ENCODE data around the gene NYAP1. TPM values are rescaled to one million over a fixed set of nuclear protein-coding genes. Genes with fewer than 3 reads are reported as not detected.
"Not testable (repeated sequence)": the region's sequence is repeated elsewhere in the genome, so short reads cannot be mapped to it uniquely, and the experiment has no call there.

The NYAP1 gene
- total and polyA plus RNA-seq, 2 donors, result 0.24 to 0.66 TPM

DNA sequence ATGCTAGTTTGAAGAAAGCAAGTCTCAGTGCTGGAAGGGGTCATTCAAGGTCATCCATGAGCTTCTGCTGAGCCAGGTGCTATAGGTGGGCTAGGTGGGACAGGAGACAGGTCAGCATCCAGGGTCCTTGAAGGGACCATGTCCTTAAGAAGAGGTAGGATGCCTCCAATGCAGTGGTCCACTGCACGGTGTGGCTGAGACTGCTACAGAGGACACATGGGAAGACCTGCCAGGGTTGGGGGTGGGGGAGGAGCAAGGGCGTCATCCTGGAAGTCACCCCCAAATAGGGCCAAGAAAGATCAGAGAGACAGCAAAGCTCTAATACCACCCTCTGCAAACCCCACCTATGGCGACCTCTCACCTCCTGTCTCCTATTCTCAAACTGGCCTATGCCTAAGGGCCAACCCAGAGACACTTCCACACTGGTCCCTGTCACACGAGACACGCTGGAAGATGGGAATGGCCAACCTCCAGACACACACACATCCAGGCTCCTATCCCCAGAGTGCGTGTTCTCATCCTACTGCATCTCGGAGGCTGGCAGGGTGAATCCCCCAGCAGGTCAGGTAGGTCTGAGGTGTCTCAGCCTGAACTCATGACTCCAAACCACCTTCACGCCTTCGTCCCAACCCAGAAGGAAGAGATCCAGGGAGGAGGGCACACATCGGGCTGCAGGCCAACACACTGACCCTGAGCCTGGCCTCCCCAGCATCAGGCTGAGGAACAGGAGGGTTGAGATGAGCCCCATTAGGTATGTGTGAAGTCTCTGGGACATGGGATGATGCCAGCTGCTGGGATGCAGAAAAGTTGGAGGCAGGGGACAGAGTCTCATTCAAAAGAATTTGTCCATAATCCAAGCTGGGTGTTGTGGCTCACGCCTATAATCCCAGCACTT, 41.8 kb upstream of the NYAP1 start:
- Histone ChIP-seq H3K27me3 (ENCODE audit: control insufficient read depth in 2 of 2, insufficient read depth in 1 of 2, low read length in 1 of 2) (no peaks in the 10 kb centered on the region), H3K9me3 (ENCODE audit: control insufficient read depth in 2 of 2, insufficient read depth in 1 of 2, low read length in 1 of 2) (peaks cover 0 to 6% of the 10 kb centered on the region in 2 donors), H3K4me1 (ENCODE audit: control insufficient read depth in 2 of 2, insufficient read depth in 2 of 2, low read length in 2 of 2) (peaks cover 2 to 28% of the 10 kb centered on the region in 2 donors), H3K27ac (ENCODE audit: low read depth in 1 of 2, low read length in 1 of 2) (no peak overlapping the region), H3K36me3 (ENCODE audit: control insufficient read depth in 2 of 2, insufficient read depth in 2 of 2, low read length in 1 of 2) (no peaks in the 10 kb centered on the region), H3K4me3 (ENCODE audit: low read length in 2 of 2) (no peak overlapping the region)
- WGBS, result 98% methylated on average over 11 of the region's 11 CpGs
- DNase-seq (ENCODE audit: low read depth in 6 of 9, low spot score in 9 of 9), result no peak

DNA sequence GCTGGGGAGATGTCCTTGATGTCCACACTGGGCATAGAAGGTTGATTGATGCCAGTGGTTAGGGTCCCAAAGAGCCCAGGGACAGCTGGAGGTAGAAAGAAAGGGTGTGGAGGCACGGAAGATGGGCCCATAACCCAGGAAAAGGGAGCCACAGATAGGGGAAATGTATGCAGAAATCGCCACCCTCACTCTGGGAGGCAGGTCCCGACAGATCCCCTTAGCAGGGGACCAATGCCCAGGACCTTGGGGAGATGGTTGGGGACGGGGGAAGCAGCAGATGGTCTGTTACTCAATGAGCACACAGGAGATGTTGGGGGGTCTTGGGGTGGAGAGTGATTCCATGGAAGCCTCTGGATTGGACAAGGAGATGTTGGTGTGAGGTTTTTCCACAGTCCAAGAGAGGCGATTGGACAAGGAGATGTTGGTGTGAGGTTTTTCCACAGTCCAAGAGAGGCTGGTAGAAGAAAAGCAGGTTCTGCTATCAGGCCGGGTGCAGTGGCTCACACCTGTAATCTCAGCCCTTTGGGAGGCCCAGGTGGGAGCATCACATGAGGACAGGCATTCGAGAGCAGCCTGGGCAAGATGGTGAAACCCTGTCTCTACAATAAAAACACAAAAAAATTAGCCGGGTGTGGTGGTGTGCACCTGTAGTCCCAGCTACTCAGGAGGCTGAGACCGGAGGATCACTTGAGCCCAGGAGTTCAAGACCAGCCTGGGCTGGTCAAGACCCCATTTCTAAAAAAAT, 40.5 kb upstream of the NYAP1 start:
- peaks cover 0 to 6% of the 10 kb centered on the region in 2 donors for H3K9me3 ChIP-seq (ENCODE audit: control insufficient read depth in 2 of 2, insufficient read depth in 1 of 2, low read length in 1 of 2)
- no peaks in the 10 kb centered on the region for H3K27me3 ChIP-seq (ENCODE audit: control insufficient read depth in 2 of 2, insufficient read depth in 1 of 2, low read length in 1 of 2)
- no peak for DNase-seq (ENCODE audit: low read depth in 6 of 9, low spot score in 9 of 9)
- H3K4me3 ChIP-seq (ENCODE audit: low read length in 2 of 2), result no peak overlapping the region
- 97% methylated on average over 9 of the region's 9 CpGs for WGBS
- H3K36me3 ChIP-seq (ENCODE audit: control insufficient read depth in 2 of 2, insufficient read depth in 2 of 2, low read length in 1 of 2), result no peaks in the 10 kb centered on the region
- H3K27ac ChIP-seq (ENCODE audit: low read depth in 1 of 2, low read length in 1 of 2), result no peak overlapping the region
- H3K4me1 ChIP-seq (ENCODE audit: control insufficient read depth in 2 of 2, insufficient read depth in 2 of 2, low read length in 2 of 2), result peaks cover 2 to 25% of the 10 kb centered on the region in 2 donors

DNA sequence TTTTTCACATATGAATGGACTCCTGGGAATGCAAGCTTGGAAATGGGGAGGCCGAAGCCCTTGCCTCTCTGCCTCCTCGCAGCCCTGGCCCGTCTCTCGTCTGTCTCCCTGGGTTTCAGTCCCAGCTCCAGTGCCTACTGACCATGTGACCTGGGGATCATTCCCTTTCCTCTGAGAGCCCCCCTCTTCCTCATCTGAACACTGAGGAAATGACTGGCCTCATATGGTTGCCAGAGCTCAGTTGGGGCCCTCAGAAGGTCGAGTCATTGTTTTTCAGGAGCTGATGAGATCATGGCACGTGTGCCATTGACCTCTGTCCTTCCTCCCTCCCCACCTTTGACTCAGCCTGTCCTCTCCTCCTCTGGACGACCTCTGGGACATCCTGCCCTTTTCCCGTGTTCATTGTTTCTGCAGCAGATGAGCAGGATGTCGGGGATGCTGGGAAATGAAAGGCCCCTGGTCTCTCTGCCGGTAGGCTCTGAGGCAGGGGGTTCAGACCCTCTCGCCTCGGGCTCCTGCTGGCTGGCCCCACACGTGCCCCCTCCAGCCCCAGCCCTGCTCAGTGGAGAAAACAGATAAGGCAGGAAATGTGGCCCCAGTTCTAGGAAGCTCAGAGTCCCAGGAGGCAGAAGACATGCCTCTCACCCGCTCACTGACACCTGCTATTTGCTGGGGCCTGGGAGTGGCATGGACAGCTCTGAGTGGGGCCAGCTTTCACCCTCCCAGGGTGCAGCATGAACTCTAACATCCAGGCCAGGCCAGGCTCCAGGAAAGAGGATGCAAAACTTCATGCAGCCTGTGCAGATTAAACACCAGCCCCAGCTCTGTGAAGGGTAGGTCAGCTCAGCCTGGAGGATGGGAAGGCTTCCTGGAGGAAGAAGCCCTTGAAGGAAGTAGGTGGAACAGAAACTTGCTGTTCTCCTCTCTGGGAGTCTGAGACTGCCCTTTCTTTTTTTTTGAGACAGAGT, 39.1 kb upstream of the NYAP1 start:
- 48% methylated on average over 14 of the region's 14 CpGs for WGBS

DNA sequence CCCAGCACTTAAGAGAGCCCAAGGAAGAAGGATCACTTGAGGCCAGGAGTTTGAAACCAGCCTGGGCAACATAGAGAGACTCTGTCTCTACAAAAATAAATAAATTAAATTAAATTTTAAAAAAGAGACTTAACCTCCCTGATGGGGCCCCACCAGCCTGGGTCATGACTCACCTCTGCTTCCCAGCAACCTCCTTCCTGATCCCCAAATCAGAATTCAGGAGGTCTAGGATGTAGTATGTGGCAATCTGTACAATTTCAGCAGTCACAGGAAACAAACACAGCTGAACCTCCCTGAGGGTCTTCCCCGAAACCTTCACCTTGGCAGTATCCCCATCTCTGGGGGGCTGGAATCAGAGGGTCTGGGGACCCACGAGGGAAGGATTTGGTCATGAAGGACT, 37.7 kb upstream of the NYAP1 start:
- peaks cover 0 to 9% of the 10 kb centered on the region in 2 donors for H3K9me3 ChIP-seq (ENCODE audit: control insufficient read depth in 2 of 2, insufficient read depth in 1 of 2, low read length in 1 of 2)
- no peak overlapping the region for H3K4me3 ChIP-seq (ENCODE audit: low read length in 2 of 2)
- WGBS, result 92% methylated on average over 2 of the region's 2 CpGs
- H3K36me3 ChIP-seq (ENCODE audit: control insufficient read depth in 2 of 2, insufficient read depth in 2 of 2, low read length in 1 of 2), result no peaks in the 10 kb centered on the region
- no peak for DNase-seq (ENCODE audit: low read depth in 6 of 9, low spot score in 9 of 9)
- peaks cover 4 to 37% of the 10 kb centered on the region in 2 donors for H3K4me1 ChIP-seq (ENCODE audit: control insufficient read depth in 2 of 2, insufficient read depth in 2 of 2, low read length in 2 of 2)
- H3K27ac ChIP-seq (ENCODE audit: low read depth in 1 of 2, low read length in 1 of 2), result no peak overlapping the region
- H3K27me3 ChIP-seq (ENCODE audit: control insufficient read depth in 2 of 2, insufficient read depth in 1 of 2, low read length in 1 of 2), result no peaks in the 10 kb centered on the region

More for the DNA sequence above, 39.1 kb upstream of the NYAP1 start:
- Histone ChIP-seq H3K4me1 (ENCODE audit: control insufficient read depth in 2 of 2, insufficient read depth in 2 of 2, low read length in 2 of 2) (peaks cover 2 to 25% of the 10 kb centered on the region in 2 donors), H3K27me3 (ENCODE audit: control insufficient read depth in 2 of 2, insufficient read depth in 1 of 2, low read length in 1 of 2) (no peaks in the 10 kb centered on the region), H3K27ac (ENCODE audit: low read depth in 1 of 2, low read length in 1 of 2) (peak overlapping the region in 1 of 2 donors; percentile 61), H3K36me3 (ENCODE audit: control insufficient read depth in 2 of 2, insufficient read depth in 2 of 2, low read length in 1 of 2) (no peaks in the 10 kb centered on the region), H3K9me3 (ENCODE audit: control insufficient read depth in 2 of 2, insufficient read depth in 1 of 2, low read length in 1 of 2) (peaks cover 0 to 6% of the 10 kb centered on the region in 2 donors), H3K4me3 (ENCODE audit: low read length in 2 of 2) (no peak overlapping the region)
- DNase-seq (ENCODE audit: low read depth in 6 of 9, low spot score in 9 of 9), result peak in 1 of 9 donors; percentile 38

DNA sequence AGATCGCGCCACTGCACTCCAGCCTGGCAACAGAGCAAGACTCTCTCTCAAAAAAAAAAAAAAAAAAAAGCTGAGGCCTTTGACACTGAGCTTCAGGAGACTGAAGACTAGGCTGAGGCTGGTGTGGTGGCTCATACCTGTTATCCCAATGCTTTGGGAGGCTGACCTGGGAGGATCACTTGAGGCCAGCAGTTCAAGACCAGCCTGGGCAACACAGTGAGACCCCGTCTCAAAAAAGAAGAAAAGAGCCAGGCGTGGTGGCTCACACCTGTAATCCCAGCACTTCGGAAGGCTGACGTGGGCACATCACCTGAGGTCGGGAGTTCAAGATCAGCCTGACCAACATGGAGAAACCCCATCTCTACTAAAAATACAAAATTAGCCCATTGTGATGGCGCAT, 36.4 kb upstream of the NYAP1 start:
- WGBS, result 97% methylated on average over 8 of the region's 8 CpGs
- not testable (repeated sequence) for DNase-seq (ENCODE audit: low read depth in 6 of 9, low spot score in 9 of 9); H3K27me3 ChIP-seq (ENCODE audit: control insufficient read depth in 2 of 2, insufficient read depth in 1 of 2, low read length in 1 of 2); H3K9me3 ChIP-seq (ENCODE audit: control insufficient read depth in 2 of 2, insufficient read depth in 1 of 2, low read length in 1 of 2); H3K27ac ChIP-seq (ENCODE audit: low read depth in 1 of 2, low read length in 1 of 2); H3K4me3 ChIP-seq (ENCODE audit: low read length in 2 of 2); H3K36me3 ChIP-seq (ENCODE audit: control insufficient read depth in 2 of 2, insufficient read depth in 2 of 2, low read length in 1 of 2)
- peaks cover 4 to 37% of the 10 kb centered on the region in 2 donors for H3K4me1 ChIP-seq (ENCODE audit: control insufficient read depth in 2 of 2, insufficient read depth in 2 of 2, low read length in 2 of 2)

DNA sequence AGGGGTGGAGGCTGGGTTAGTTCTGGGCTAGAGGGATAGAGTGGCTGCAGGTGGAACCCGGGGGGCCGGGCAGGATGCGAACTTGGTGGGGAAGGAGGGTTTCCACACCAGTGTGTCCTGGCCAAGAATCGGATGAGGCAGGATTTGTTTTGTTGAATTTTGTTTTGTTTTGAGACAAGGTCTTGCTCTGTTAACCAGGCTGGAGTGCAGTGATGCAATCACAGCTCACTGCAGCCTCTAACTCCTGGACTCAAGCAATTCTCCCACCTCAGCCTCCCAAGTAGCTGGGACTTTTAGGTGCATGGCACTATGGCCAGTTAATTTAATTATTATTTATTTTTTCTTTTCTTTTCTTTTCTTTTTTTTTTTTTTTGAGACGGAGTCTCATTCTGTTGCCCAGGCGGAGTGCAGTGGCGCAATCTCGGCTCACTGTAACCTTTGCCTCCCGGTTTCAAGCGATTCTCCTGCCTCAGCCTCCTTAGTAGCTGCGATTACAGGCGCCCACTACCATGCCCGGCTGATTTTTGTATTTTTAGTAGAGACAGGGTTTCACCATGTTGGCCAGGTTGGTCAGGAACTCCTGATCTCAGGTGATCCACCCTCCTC, 34.4 kb upstream of the NYAP1 start:
- Histone ChIP-seq H3K27me3 (ENCODE audit: control insufficient read depth in 2 of 2, insufficient read depth in 1 of 2, low read length in 1 of 2) (no peaks in the 10 kb centered on the region), H3K9me3 (ENCODE audit: control insufficient read depth in 2 of 2, insufficient read depth in 1 of 2, low read length in 1 of 2) (peaks cover 0 to 8% of the 10 kb centered on the region in 2 donors), H3K36me3 (ENCODE audit: control insufficient read depth in 2 of 2, insufficient read depth in 2 of 2, low read length in 1 of 2) (no peaks in the 10 kb centered on the region), H3K4me3 (ENCODE audit: low read length in 2 of 2) (no peak overlapping the region), H3K27ac (ENCODE audit: low read depth in 1 of 2, low read length in 1 of 2) (no peak overlapping the region), H3K4me1 (ENCODE audit: control insufficient read depth in 2 of 2, insufficient read depth in 2 of 2, low read length in 2 of 2) (peaks cover 4 to 44% of the 10 kb centered on the region in 2 donors)
- no peak for DNase-seq (ENCODE audit: low read depth in 6 of 9, low spot score in 9 of 9)
- 95% methylated on average over 13 of the region's 13 CpGs for WGBS

DNA sequence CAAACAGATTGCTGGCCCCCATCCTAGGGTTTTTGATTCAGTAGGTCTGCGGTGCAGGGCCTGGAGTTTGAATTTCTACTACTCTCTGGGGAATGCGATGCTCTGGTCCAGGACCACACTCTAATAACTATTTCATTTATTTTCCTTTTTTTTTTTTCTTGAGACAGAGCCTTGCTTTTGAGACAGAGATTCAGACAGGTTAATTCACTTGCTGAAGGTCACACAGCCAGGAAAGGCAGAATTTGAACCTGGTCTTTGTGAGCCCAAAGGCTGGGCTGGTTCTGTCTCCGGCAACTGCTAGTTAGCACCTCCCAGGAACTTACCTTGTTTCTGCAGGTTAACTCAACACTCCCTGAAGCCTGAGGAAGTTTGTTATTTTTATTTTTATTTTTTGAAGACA, 31.2 kb upstream of the NYAP1 start:
- 94% methylated on average over 3 of the region's 3 CpGs for WGBS
- no peak overlapping the region for H3K27ac ChIP-seq (ENCODE audit: low read depth in 1 of 2, low read length in 1 of 2)
- H3K4me1 ChIP-seq (ENCODE audit: control insufficient read depth in 2 of 2, insufficient read depth in 2 of 2, low read length in 2 of 2), result peaks cover 12 to 44% of the 10 kb centered on the region in 2 donors
- H3K36me3 ChIP-seq (ENCODE audit: control insufficient read depth in 2 of 2, insufficient read depth in 2 of 2, low read length in 1 of 2), result peaks cover 6 to 10% of the 10 kb centered on the region in 2 donors
- no peaks in the 10 kb centered on the region for H3K27me3 ChIP-seq (ENCODE audit: control insufficient read depth in 2 of 2, insufficient read depth in 1 of 2, low read length in 1 of 2)
- peaks cover 0 to 4% of the 10 kb centered on the region in 2 donors for H3K9me3 ChIP-seq (ENCODE audit: control insufficient read depth in 2 of 2, insufficient read depth in 1 of 2, low read length in 1 of 2)
- H3K4me3 ChIP-seq (ENCODE audit: low read length in 2 of 2), result no peak overlapping the region
- DNase-seq (ENCODE audit: low read depth in 6 of 9, low spot score in 9 of 9), result no peak

DNA sequence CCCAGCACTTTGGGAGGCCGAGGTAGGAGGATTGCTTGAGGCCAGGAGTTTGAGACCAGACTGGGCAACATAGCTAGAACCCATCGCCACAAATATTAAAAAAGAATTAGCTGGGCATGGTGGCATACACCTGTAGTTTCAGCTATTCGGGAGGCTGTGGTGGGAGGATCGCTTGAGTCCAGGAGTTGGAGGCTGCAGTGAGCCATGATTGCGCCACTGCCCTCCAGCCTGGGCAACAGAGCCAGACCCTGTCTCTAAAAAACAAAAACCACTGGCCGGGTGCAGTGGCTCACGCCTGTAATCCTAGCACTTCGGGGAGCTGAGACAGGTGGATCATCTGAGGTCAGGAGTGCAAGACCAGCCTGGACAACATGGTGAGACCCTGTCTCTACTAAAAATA, 29.9 kb upstream of the NYAP1 start:
- H3K27ac ChIP-seq (ENCODE audit: low read depth in 1 of 2, low read length in 1 of 2), result peak overlapping the region in 1 of 2 donors; percentile 57
- WGBS, result 98% methylated on average over 8 of the region's 8 CpGs
- H3K36me3 ChIP-seq (ENCODE audit: control insufficient read depth in 2 of 2, insufficient read depth in 2 of 2, low read length in 1 of 2), result peaks cover 6 to 15% of the 10 kb centered on the region in 2 donors
- not testable (repeated sequence) for H3K4me3 ChIP-seq (ENCODE audit: low read length in 2 of 2); H3K9me3 ChIP-seq (ENCODE audit: control insufficient read depth in 2 of 2, insufficient read depth in 1 of 2, low read length in 1 of 2); DNase-seq (ENCODE audit: low read depth in 6 of 9, low spot score in 9 of 9); H3K27me3 ChIP-seq (ENCODE audit: control insufficient read depth in 2 of 2, insufficient read depth in 1 of 2, low read length in 1 of 2)
- H3K4me1 ChIP-seq (ENCODE audit: control insufficient read depth in 2 of 2, insufficient read depth in 2 of 2, low read length in 2 of 2), result peaks cover 12 to 44% of the 10 kb centered on the region in 2 donors

All from thymus (tissue), 11 donors.